HepG2 (cell line): ENCODE data around the gene MAN1C1. TPM values are rescaled to one million over a fixed set of nuclear protein-coding genes. Genes with fewer than 3 reads are reported as not detected.
A peak's percentile ranks its signal among the peaks of the same experiment; 100 is the strongest.

Experiments
- CBX1 ChIP-seq: IDR thresholded peaks from one replicate; pipeline ENCODE4 v1.6.1; 2016; ENCODE audit warnings: antibody characterized with exemption, low read depth
- CREM ChIP-seq, 2 experiments: sonication (generic) in 1 of 2; formaldehyde crosslinking in 1 of 2; IDR thresholded peaks; 2 replicates each; pipeline versions ENCODE4 v1.4.0 to v1.6.1; 2016 to 2020; ENCODE audit warnings: antibody characterized with exemption in 1 of 2, mild to moderate bottlenecking in 1 of 2, missing genetic modification reagents in 1 of 2
- HBP1 ChIP-seq: IDR thresholded peaks from 2 replicates; pipeline ENCODE4 v1.6.1; 2016; ENCODE audit warnings: low read depth, control low read depth
- HDAC6 ChIP-seq: fragments of 200-600 bp; sonication (generic); IDR thresholded peaks from 2 replicates; pipeline ENCODE4 v1.7.0; 2017; ENCODE audit warnings: mild to moderate bottlenecking, antibody characterized with exemption, low read length, low read depth
- ISX ChIP-seq: sonication (generic); formaldehyde crosslinking; conservative IDR thresholded peaks from 2 replicates; pipeline ENCODE4 v1.5.0; 2020; ENCODE audit warnings: missing genetic modification reagents
- MTA3 ChIP-seq: sonication (generic); formaldehyde crosslinking; IDR thresholded peaks from 2 replicates; pipeline ENCODE4 v1.4.0; 2020; ENCODE audit warnings: missing genetic modification reagents
- PAX8 ChIP-seq: sonication (generic); formaldehyde crosslinking; IDR thresholded peaks from 2 replicates; pipeline ENCODE4 v1.8.0; 2022; ENCODE audit warnings: mild to moderate bottlenecking, missing genetic modification reagents, borderline replicate concordance
- RARA ChIP-seq: IDR thresholded peaks from 2 replicates; pipeline ENCODE4 v1.6.1; 2016; ENCODE audit warnings: missing genetic modification reagents, missing compliant biosample characterization
- SOX6 ChIP-seq, 2 experiments: fragments of 450-650 bp in 1 of 2; sonication (generic) in 1 of 2; formaldehyde crosslinking in 1 of 2; IDR thresholded peaks; 2 replicates each; pipeline versions ENCODE4 v1.4.0 to v1.6.1; 2017 to 2020; ENCODE audit warnings: antibody characterized with exemption in 1 of 2, mild to moderate bottlenecking in 1 of 2, missing genetic modification reagents in 1 of 2
- TAF1 ChIP-seq: sonication (generic); formaldehyde crosslinking; IDR thresholded peaks from 2 replicates; pipeline ENCODE4 v1.4.0; 2020; ENCODE audit warnings: missing genetic modification reagents
- TARDBP ChIP-seq: sonication (generic); formaldehyde crosslinking; IDR thresholded peaks from 2 replicates; pipeline ENCODE4 v1.8.0; 2022; ENCODE audit warnings: mild to moderate bottlenecking, missing genetic modification reagents
- TIGD3 ChIP-seq: sonication (generic); formaldehyde crosslinking; IDR thresholded peaks from 2 replicates; pipeline ENCODE4 v1.5.1; 2020; ENCODE audit warnings: mild to moderate bottlenecking, missing genetic modification reagents, borderline replicate concordance
- ZFY ChIP-seq: sonication (generic); formaldehyde crosslinking; IDR thresholded peaks from 2 replicates; pipeline ENCODE4 v1.4.0; 2020; ENCODE audit warnings: missing genetic modification reagents
- ZNF10 ChIP-seq: sonication (generic); formaldehyde crosslinking; IDR thresholded peaks from 2 replicates; pipeline ENCODE4 v1.4.0; 2020; ENCODE audit warnings: mild to moderate bottlenecking, low read depth, missing genetic modification reagents, borderline replicate concordance
- ZNF17 ChIP-seq: sonication (generic); formaldehyde crosslinking; IDR thresholded peaks from 2 replicates; pipeline ENCODE4 v1.5.0; 2020; ENCODE audit warnings: mild to moderate bottlenecking, missing genetic modification reagents
- ZNF263 ChIP-seq: sonication (generic); formaldehyde crosslinking; IDR thresholded peaks from 2 replicates; pipeline ENCODE4 v1.4.0; 2020; ENCODE audit warnings: missing genetic modification reagents
- ZNF3 ChIP-seq: IDR thresholded peaks from 2 replicates; pipeline ENCODE4 v1.7.0; 2017; ENCODE audit warnings: inconsistent platforms
- ZNF331 ChIP-seq: sonication (generic); formaldehyde crosslinking; IDR thresholded peaks from 2 replicates; pipeline ENCODE4 v1.4.0; 2020; ENCODE audit warnings: missing genetic modification reagents
- ZNF460 ChIP-seq: sonication (generic); formaldehyde crosslinking; IDR thresholded peaks from 2 replicates; pipeline ENCODE4 v1.5.1; 2020; ENCODE audit warnings: missing genetic modification reagents, mild to moderate bottlenecking, borderline replicate concordance
- ZNF546 ChIP-seq: sonication (generic); formaldehyde crosslinking; conservative IDR thresholded peaks from 2 replicates; pipeline ENCODE4 v1.8.1; 2023; ENCODE audit warnings: mild to moderate bottlenecking, missing genetic modification reagents
- ZNF780A ChIP-seq: sonication (generic); formaldehyde crosslinking; IDR thresholded peaks from 2 replicates; pipeline ENCODE4 v1.8.0; 2022; ENCODE audit warnings: mild to moderate bottlenecking, missing genetic modification reagents, moderate library complexity
- polyA plus RNA-seq, 8 experiments: library from polyadenylated mRNA; depleted of rRNA in 3 of 8; stranded (reverse) in 7 of 8; unstranded in 1 of 8; fragments of >200 nt; fragmentation: Illumina TruSeq in 4 of 8; extraction: Trizol in 4 of 8; gene quantifications; 2 replicates each; pipeline versions ENCODE4 v1.2.1 to v1.2.3, GENCODE V29; 2011 to 2016; ENCODE audit warnings: low read depth in 4 of 8, missing spikeins in 1 of 8, mixed read lengths in 1 of 8; ENCODE audit not compliant: insufficient read depth in 1 of 8
- total RNA-seq, 5 experiments: library from RNA; depleted of rRNA; stranded (reverse); fragments of >200 nt; fragmentation: Illumina TruSeq; extraction: Trizol; gene quantifications; 2 replicates each; pipeline ENCODE4 v1.2.3, GENCODE V29; 2016; ENCODE audit warnings: low read depth in 1 of 5
- TF ChIP-seq, protein P1 (sequence below): sonication (generic); formaldehyde crosslinking; IDR thresholded peaks from 2 replicates; pipeline ENCODE4 v1.5.0; 2020; ENCODE audit warnings: mild to moderate bottlenecking, missing genetic modification reagents, moderate library complexity
- TF ChIP-seq, protein P2 (sequence below): sonication (generic); formaldehyde crosslinking; IDR thresholded peaks from 2 replicates; pipeline ENCODE4 v1.5.1; 2020; ENCODE audit warnings: mild to moderate bottlenecking, missing genetic modification reagents

The MAN1C1 gene
- total and polyA plus RNA-seq, 2 of the 13 experiments (the other 11 are each of a cell fraction or from before 2014, with no cell fraction given), result 0.18 to 0.49 TPM

- TF ChIP-seq ZNF263, result no peak
- TF ChIP-seq ZNF780A, result no peak
- TF ChIP-seq, protein P1, sequence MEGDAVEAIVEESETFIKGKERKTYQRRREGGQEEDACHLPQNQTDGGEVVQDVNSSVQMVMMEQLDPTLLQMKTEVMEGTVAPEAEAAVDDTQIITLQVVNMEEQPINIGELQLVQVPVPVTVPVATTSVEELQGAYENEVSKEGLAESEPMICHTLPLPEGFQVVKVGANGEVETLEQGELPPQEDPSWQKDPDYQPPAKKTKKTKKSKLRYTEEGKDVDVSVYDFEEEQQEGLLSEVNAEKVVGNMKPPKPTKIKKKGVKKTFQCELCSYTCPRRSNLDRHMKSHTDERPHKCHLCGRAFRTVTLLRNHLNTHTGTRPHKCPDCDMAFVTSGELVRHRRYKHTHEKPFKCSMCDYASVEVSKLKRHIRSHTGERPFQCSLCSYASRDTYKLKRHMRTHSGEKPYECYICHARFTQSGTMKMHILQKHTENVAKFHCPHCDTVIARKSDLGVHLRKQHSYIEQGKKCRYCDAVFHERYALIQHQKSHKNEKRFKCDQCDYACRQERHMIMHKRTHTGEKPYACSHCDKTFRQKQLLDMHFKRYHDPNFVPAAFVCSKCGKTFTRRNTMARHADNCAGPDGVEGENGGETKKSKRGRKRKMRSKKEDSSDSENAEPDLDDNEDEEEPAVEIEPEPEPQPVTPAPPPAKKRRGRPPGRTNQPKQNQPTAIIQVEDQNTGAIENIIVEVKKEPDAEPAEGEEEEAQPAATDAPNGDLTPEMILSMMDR, result peak; percentile 98
- no peak for TF ChIP-seq PAX8 (CRISPR knock-in tag)
- TF ChIP-seq ZNF546 (CRISPR knock-in tag), result no peak
- TF ChIP-seq ISX (CRISPR knock-in tag), result no peak
- no peak for TF ChIP-seq TAF1 (CRISPR knock-in tag)
- TF ChIP-seq ZNF3 (CRISPR knock-in tag), result no peak
- no peak for TF ChIP-seq ZNF331 (CRISPR knock-in tag)
- no peak for TF ChIP-seq TARDBP (CRISPR knock-in tag)
- TF ChIP-seq ZNF460 (CRISPR knock-in tag), result no peak
- TF ChIP-seq TIGD3 (CRISPR knock-in tag), result no peak
- TF ChIP-seq ZFY, result no peak
- TF ChIP-seq ZNF17 (CRISPR knock-in tag), result no peak
- TF ChIP-seq CBX1, result no peak
- no peak for TF ChIP-seq SOX6 (IDR thresholded peaks at IDR 0.05)
- TF ChIP-seq SOX6 (CRISPR knock-in tag; IDR thresholded peaks at IDR 0.05), result no peak
- TF ChIP-seq HDAC6, result no peak
- TF ChIP-seq, protein P2, sequence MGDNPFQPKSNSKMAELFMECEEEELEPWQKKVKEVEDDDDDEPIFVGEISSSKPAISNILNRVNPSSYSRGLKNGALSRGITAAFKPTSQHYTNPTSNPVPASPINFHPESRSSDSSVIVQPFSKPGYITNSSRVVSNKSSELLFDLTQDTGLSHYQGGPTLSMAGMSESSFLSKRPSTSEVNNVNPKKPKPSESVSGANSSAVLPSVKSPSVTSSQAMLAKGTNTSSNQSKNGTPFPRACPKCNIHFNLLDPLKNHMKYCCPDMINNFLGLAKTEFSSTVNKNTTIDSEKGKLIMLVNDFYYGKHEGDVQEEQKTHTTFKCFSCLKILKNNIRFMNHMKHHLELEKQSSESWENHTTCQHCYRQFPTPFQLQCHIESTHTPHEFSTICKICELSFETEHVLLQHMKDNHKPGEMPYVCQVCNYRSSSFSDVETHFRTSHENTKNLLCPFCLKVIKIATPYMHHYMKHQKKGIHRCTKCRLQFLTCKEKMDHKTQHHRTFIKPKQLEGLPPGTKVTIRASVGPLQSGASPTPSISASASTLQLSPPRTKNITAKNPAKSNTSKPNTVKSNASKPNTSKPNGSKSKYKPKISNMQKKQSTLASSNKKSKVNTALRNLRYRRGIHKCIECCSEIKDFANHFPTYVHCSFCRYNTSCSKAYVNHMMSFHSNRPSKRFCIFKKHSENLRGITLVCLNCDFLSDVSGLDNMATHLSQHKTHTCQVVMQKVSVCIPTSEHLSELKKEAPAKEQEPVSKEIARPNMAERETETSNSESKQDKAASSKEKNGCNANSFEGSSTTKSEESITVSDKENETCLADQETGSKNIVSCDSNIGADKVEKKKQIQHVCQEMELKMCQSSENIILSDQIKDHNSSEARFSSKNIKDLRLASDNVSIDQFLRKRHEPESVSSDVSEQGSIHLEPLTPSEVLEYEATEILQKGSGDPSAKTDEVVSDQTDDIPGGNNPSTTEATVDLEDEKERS, result no peak
- no peak for TF ChIP-seq RARA (CRISPR knock-in tag)
- TF ChIP-seq HBP1 (CRISPR knock-in tag), result no peak
- no peak for TF ChIP-seq MTA3
- TF ChIP-seq ZNF10 (CRISPR knock-in tag), result no peak
- no peak for TF ChIP-seq CREM (IDR thresholded peaks at IDR 0.05)
- TF ChIP-seq CREM (CRISPR knock-in tag; IDR thresholded peaks at IDR 0.05), result no peak
These were observed 194.0 kb downstream of the MAN1C1 start (continued) for GRCh38 chr1:25810341-25811299.
